Measurements from ENCODE around the gene SMOC2. TPM values are rescaled to one million over a fixed set of nuclear protein-coding genes. Genes with fewer than 3 reads are reported as not detected.

SMOC2 gene
- polyA plus RNA-seq, 2 of the 4 experiments (the other 2 are of a cell fraction), result not detected

- TF ChIP-seq PHF8 (IDR thresholded peaks at IDR 0.05; ENCODE audit: borderline replicate concordance, low read depth) (no peak), HDAC2 (IDR thresholded peaks at IDR 0.05) (no peak), ESRRA (IDR thresholded peaks at IDR 0.05; ENCODE audit: borderline replicate concordance, low read length) (no peak), EHMT2 (IDR thresholded peaks at IDR 0.05; ENCODE audit: low read depth) (no peak), MAFK (IDR thresholded peaks at IDR 0.05; ENCODE audit: partially characterized antibody) (no peak), CTCF (IDR thresholded peaks at IDR 0.05) (no peak), MAZ (IDR thresholded peaks at IDR 0.05; ENCODE audit: borderline replicate concordance, low read depth, low read length) (no peak)
Observed at GRCh38 chr6:168541307-168541706, 100.3 kb downstream of the SMOC2 start (continued).

GRCh38 chr6:168542301-168542700 lies 101.3 kb downstream of the SMOC2 start:
- CTCF ChIA-PET, result interaction anchor here (1.0 kb wide), 1 partner anchor 10 kb away, joined by 3 read pairs; no protein-coding TSS in a partner anchor
- H3K4me3 ChIP-seq, result no peak overlapping the region
- POLR2A ChIA-PET, result no interaction called here
- DNase-seq (ENCODE audit: low read depth in 1 of 2, low spot score in 1 of 2) (no peak), ATAC-seq (no peak), FAIRE-seq (no peak)
- H3K27ac ChIP-seq, result no peak overlapping the region
- no peak overlapping the region for H3K4me2 ChIP-seq
- WGBS (ENCODE audit: missing lambda C conversion rate), result 45% methylated on average over 8 of the region's 8 CpGs
- H3K9me3 ChIP-seq, result no peaks in the 10 kb centered on the region
- no peaks in the 10 kb centered on the region for H3K4me1 ChIP-seq
- no peak for TF ChIP-seq POLR2AphosphoS2 (conservative IDR thresholded peaks at IDR 0.05; ENCODE audit: low read length)
- TF ChIP-seq PBX3 (IDR thresholded peaks at IDR 0.05), result no peak
- TF ChIP-seq EHMT2 (IDR thresholded peaks at IDR 0.05; ENCODE audit: low read depth), result no peak
- no peak for TF ChIP-seq CEBPB (IDR thresholded peaks at IDR 0.05)
- no peak for TF ChIP-seq CHD2 (IDR thresholded peaks at IDR 0.05; ENCODE audit: low read length, partially characterized antibody)
- TF ChIP-seq ZC3H11A (IDR thresholded peaks at IDR 0.05), result no peak
- no peak for TF ChIP-seq SMC3 (IDR thresholded peaks at IDR 0.05)
- TF ChIP-seq EHF (CRISPR knock-in tag; IDR thresholded peaks at IDR 0.05), result no peak
- TF ChIP-seq NR3C1 (IDR thresholded peaks at IDR 0.05), result no peak
- no peak for TF ChIP-seq BCL3 (IDR thresholded peaks at IDR 0.05)
- TF ChIP-seq MAFK (IDR thresholded peaks at IDR 0.05; ENCODE audit: partially characterized antibody), result no peak
- no peak for TF ChIP-seq TFCP2L1 (CRISPR knock-in tag; IDR thresholded peaks at IDR 0.05)
- TF ChIP-seq CBX8 (IDR thresholded peaks at IDR 0.05), result no peak
- no peak for TF ChIP-seq HOXB5 (CRISPR knock-in tag; IDR thresholded peaks at IDR 0.05)
- no peak for TF ChIP-seq BHLHE40 (IDR thresholded peaks at IDR 0.05; ENCODE audit: low read depth, low read length)
- no peak for TF ChIP-seq RFX5 (IDR thresholded peaks at IDR 0.05)
- TF ChIP-seq KDM5A (IDR thresholded peaks at IDR 0.05), result no peak

- ATAC-seq, result no peak
- no peak overlapping the region for H3K27ac ChIP-seq
- no peak overlapping the region for H3K4me3 ChIP-seq
- POLR2A ChIA-PET, result no interaction called here
- CTCF ChIA-PET, result no interaction called here
- H3K9me3 ChIP-seq, result no peaks in the 10 kb centered on the region
- H3K4me2 ChIP-seq, result no peak overlapping the region
- DNase-seq (ENCODE audit: low read depth in 1 of 2, low spot score in 1 of 2), result no peak
- no peaks in the 10 kb centered on the region for H3K4me1 ChIP-seq
- WGBS (ENCODE audit: missing lambda C conversion rate), result 60% methylated on average over 5 of the region's 6 CpGs
- TF ChIP-seq MAFK (IDR thresholded peaks at IDR 0.05; ENCODE audit: partially characterized antibody) (no peak), POLR2A (IDR thresholded peaks at IDR 0.05; ENCODE audit: low read length) (no peak), MAZ (IDR thresholded peaks at IDR 0.05; ENCODE audit: borderline replicate concordance, low read depth, low read length) (no peak), BCL3 (IDR thresholded peaks at IDR 0.05) (no peak), NFE2L2 (conservative IDR thresholded peaks at IDR 0.05; ENCODE audit: low read length) (no peak), ZNF302 (CRISPR knock-in tag; IDR thresholded peaks at IDR 0.05) (no peak), JUN (IDR thresholded peaks at IDR 0.05) (no peak), NR3C1 (IDR thresholded peaks at IDR 0.05) (no peak), EP300 (IDR thresholded peaks at IDR 0.05) (no peak), KDM5A (IDR thresholded peaks at IDR 0.05) (no peak), POLR2AphosphoS2 (conservative IDR thresholded peaks at IDR 0.05; ENCODE audit: low read length) (no peak), FOSL2 (IDR thresholded peaks at IDR 0.05) (no peak), FOSL2 (CRISPR knock-in tag; IDR thresholded peaks at IDR 0.05) (no peak), RFX5 (IDR thresholded peaks at IDR 0.05) (no peak)
- FAIRE-seq, result no peak
Observed at GRCh38 chr6:168545428-168545827, 104.4 kb downstream of the SMOC2 start.

Measured in A549 (cell line).